Uterus (tissue), 4 donors: Measurements from ENCODE around the gene TEX101. TPM values are rescaled to one million over a fixed set of nuclear protein-coding genes. Genes with fewer than 3 reads are reported as not detected.

Experiments
- DNase-seq, 2 donors: peaks; one replicate each; pipeline ENCODE4 v3.0.0-alpha.2; 2019 to 2020
- H3K27ac ChIP-seq, 2 donors: fragments of 200-600 bp; sonication (generic); 1 replicate in 1 of 2; 2 replicates in 1 of 2; pipeline ENCODE4 v1.5.1; 2016 to 2018
- H3K27me3 ChIP-seq, 2 donors: fragments of 200-600 bp; sonication (generic); one replicate each; pipeline ENCODE4 v1.5.1; 2018 to 2019; ENCODE audit warnings: control low read depth in 1 of 2
- H3K36me3 ChIP-seq, 2 donors: fragments of 200-600 bp; sonication (generic); one replicate each; pipeline ENCODE4 v1.5.1; 2019; ENCODE audit warnings: control low read depth in 1 of 2
- H3K4me1 ChIP-seq, 2 donors: fragments of 200-600 bp; sonication (generic); one replicate each; pipeline ENCODE4 v1.5.1; 2018 to 2019; ENCODE audit warnings: control low read depth in 1 of 2
- H3K4me3 ChIP-seq, 2 donors: fragments of 200-600 bp; sonication (generic); 1 replicate in 1 of 2; 2 replicates in 1 of 2; pipeline ENCODE4 v1.5.1; 2018 to 2019; ENCODE audit warnings: mild to moderate bottlenecking in 1 of 2
- H3K9me3 ChIP-seq, 2 donors: fragments of 200-600 bp; sonication (generic); one replicate each; pipeline ENCODE4 v1.5.1; 2019; ENCODE audit warnings: control low read depth in 1 of 2
- POLR2A ChIP-seq, 2 donors: fragments of 450-650 bp; IDR thresholded peaks; one replicate each; pipeline ENCODE4 v1.6.1; 2016; ENCODE audit warnings: antibody characterized with exemption in 2 of 2, mild to moderate bottlenecking in 1 of 2, moderate library complexity in 1 of 2
- intact Hi-C: fragments of 100-400 bp; cut with DNase I; formaldehyde crosslinking; loops from one replicate; pipeline ENCODE4 v1.15.1; 2023; ENCODE audit warnings: low total_unique reads
- total RNA-seq, 4 donors: library from RNA; depleted of rRNA in 3 of 4; stranded (reverse); fragments of >200 nt in 3 of 4; gene quantifications; one replicate each; pipeline versions ENCODE4 v1.1.0 to v1.2.4, GENCODE V29; 2014 to 2023
- TF ChIP-seq, protein P1 (sequence below), 4 experiments: fragments of 200-600 bp in 2 of 4; fragments of 450-650 bp in 2 of 4; sonication (generic) in 2 of 4; IDR thresholded peaks; one replicate each; pipeline ENCODE4 v1.5.1; 2016 to 2019; ENCODE audit warnings: antibody characterized with exemption in 4 of 4, mild to moderate bottlenecking in 2 of 4, moderate library complexity in 1 of 4
- donor health status: DM: yes; HTN: yes; CAD: no.

TEX101 gene
- total RNA-seq, 4 donors from 2014 or later, result not detected

GRCh38 chr19:43412441-43412840, 2.2 kb upstream of the TEX101 start:
- no peak for DNase-seq
- H3K36me3 ChIP-seq, result no peaks in the 10 kb centered on the region
- intact Hi-C loops, result no loop called here
- no peak overlapping the region for H3K27ac ChIP-seq
- H3K4me1 ChIP-seq, result no peaks in the 10 kb centered on the region
- H3K4me3 ChIP-seq, result no peak overlapping the region
- no peak for TF ChIP-seq POLR2A (IDR thresholded peaks at IDR 0.05)
- TF ChIP-seq, protein P1, sequence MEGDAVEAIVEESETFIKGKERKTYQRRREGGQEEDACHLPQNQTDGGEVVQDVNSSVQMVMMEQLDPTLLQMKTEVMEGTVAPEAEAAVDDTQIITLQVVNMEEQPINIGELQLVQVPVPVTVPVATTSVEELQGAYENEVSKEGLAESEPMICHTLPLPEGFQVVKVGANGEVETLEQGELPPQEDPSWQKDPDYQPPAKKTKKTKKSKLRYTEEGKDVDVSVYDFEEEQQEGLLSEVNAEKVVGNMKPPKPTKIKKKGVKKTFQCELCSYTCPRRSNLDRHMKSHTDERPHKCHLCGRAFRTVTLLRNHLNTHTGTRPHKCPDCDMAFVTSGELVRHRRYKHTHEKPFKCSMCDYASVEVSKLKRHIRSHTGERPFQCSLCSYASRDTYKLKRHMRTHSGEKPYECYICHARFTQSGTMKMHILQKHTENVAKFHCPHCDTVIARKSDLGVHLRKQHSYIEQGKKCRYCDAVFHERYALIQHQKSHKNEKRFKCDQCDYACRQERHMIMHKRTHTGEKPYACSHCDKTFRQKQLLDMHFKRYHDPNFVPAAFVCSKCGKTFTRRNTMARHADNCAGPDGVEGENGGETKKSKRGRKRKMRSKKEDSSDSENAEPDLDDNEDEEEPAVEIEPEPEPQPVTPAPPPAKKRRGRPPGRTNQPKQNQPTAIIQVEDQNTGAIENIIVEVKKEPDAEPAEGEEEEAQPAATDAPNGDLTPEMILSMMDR (IDR thresholded peaks at IDR 0.05), result no peak
- H3K27me3 ChIP-seq, result no peaks in the 10 kb centered on the region
- no peaks in the 10 kb centered on the region for H3K9me3 ChIP-seq

GRCh38 chr19:43416951-43417623, 2.4 kb downstream of the TEX101 start:
- H3K36me3 ChIP-seq, result no peaks in the 10 kb centered on the region
- no peaks in the 10 kb centered on the region for H3K27me3 ChIP-seq
- no peak for TF ChIP-seq POLR2A (IDR thresholded peaks at IDR 0.05)
- TF ChIP-seq, protein P1 (IDR thresholded peaks at IDR 0.05), result no peak
- no peaks in the 10 kb centered on the region for H3K9me3 ChIP-seq
- intact Hi-C loops, result no loop called here
- no peaks in the 10 kb centered on the region for H3K4me1 ChIP-seq
- DNase-seq, result no peak
- H3K27ac ChIP-seq, result no peak overlapping the region
- H3K4me3 ChIP-seq, result no peak overlapping the region

DNA sequence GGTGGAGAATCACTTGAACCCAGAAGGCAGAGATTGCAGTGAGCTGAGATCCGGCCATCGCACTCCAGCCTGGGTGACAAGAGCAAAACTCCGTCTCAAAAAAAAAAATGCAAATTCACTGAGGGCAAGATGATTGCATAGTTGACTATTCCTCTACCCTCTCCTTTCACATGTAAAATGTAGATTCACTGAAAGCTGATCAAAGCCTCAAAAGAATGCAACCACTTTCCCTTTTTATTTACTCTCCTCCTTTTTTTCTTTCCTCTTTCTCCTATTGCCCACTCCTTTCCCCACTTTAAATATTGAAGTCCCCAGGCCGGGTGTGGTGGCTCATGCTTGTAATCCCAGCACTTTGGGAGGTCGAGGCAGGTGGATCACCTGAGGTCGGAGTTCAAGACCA, 6.3 kb downstream of the TEX101 start:
- Histone ChIP-seq H3K36me3 (no peaks in the 10 kb centered on the region), H3K4me1 (no peaks in the 10 kb centered on the region), H3K27ac (no peak overlapping the region), H3K9me3 (no peaks in the 10 kb centered on the region), H3K27me3 (no peaks in the 10 kb centered on the region), H3K4me3 (no peak overlapping the region)
- intact Hi-C loops, result no loop called here
- no peak for TF ChIP-seq POLR2A (IDR thresholded peaks at IDR 0.05)
- TF ChIP-seq, protein P1 (IDR thresholded peaks at IDR 0.05), result no peak
- DNase-seq, result no peak

GRCh38 chr19:43422000-43422688, 7.5 kb downstream of the TEX101 start:
- Histone ChIP-seq H3K27me3 (no peaks in the 10 kb centered on the region), H3K36me3 (no peaks in the 10 kb centered on the region), H3K4me3 (no peak overlapping the region), H3K4me1 (no peaks in the 10 kb centered on the region), H3K27ac (no peak overlapping the region), H3K9me3 (no peaks in the 10 kb centered on the region)
- DNase-seq, result no peak
- intact Hi-C loops, result no loop called here
- TF ChIP-seq, protein P1 (IDR thresholded peaks at IDR 0.05), result no peak
- TF ChIP-seq POLR2A (IDR thresholded peaks at IDR 0.05), result no peak

DNA sequence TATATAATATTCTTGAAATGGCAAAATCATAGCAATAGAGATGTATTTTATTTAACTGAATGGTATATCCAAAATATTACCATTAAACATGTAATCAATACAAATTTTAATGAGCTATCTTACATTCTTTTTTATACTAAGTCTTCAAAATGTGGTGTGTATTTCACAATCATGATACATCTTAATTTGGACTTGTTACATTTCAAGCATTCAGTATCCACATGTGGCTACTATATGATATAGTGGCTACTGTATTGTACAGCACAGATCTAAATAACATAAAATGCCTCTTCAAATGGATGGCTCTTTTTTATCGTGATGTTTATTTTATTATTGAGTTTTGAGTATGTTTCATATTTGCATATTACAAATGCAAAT, 8.0 kb downstream of the TEX101 start:
- no peak overlapping the region for H3K4me3 ChIP-seq
- no peak overlapping the region for H3K27ac ChIP-seq
- TF ChIP-seq, protein P1 (IDR thresholded peaks at IDR 0.05), result no peak
- no peak for TF ChIP-seq POLR2A (IDR thresholded peaks at IDR 0.05)
- no peaks in the 10 kb centered on the region for H3K4me1 ChIP-seq
- no peaks in the 10 kb centered on the region for H3K27me3 ChIP-seq
- H3K36me3 ChIP-seq, result no peaks in the 10 kb centered on the region
- H3K9me3 ChIP-seq, result no peaks in the 10 kb centered on the region
- DNase-seq, result no peak
- intact Hi-C loops, result no loop called here
